ENCODE results near the gene TSPAN9. TPM values are rescaled to one million over a fixed set of nuclear protein-coding genes. Genes with fewer than 3 reads are reported as not detected.

The TSPAN9 gene
- total RNA-seq, 2 donors from 2014 or later = 0.65 to 2.7 TPM

- ATAC-seq (replicated peaks) = peak; percentile 40
- H3K36me3 Mint-ChIP-seq (ENCODE audit: low read depth) = no peaks in the 10 kb centered on the region
- H3K27me3 Mint-ChIP-seq = peaks cover 6% of the 10 kb centered on the region
- H3K4me1 Mint-ChIP-seq = no peaks in the 10 kb centered on the region
- no peak overlapping the region for H3K27ac Mint-ChIP-seq
- H3K9me3 Mint-ChIP-seq = no peaks in the 10 kb centered on the region
- H3K4me3 Mint-ChIP-seq = no peak overlapping the region
Observed at GRCh38 chr12:3225154-3225795, 148.1 kb downstream of the TSPAN9 start.

GRCh38 chr12:3225796-3226180 lies 148.6 kb downstream of the TSPAN9 start:
- peak; percentile 30 for ATAC-seq (replicated peaks)
- H3K27me3 Mint-ChIP-seq = peaks cover 6% of the 10 kb centered on the region
- H3K27ac Mint-ChIP-seq = no peak overlapping the region
- H3K36me3 Mint-ChIP-seq (ENCODE audit: low read depth) = no peaks in the 10 kb centered on the region
- no peaks in the 10 kb centered on the region for H3K4me1 Mint-ChIP-seq
- H3K9me3 Mint-ChIP-seq = no peaks in the 10 kb centered on the region
- no peak overlapping the region for H3K4me3 Mint-ChIP-seq

GRCh38 chr12:3226264-3226663 lies 149.1 kb downstream of the TSPAN9 start:
- H3K4me1 Mint-ChIP-seq = no peaks in the 10 kb centered on the region
- no peaks in the 10 kb centered on the region for H3K9me3 Mint-ChIP-seq
- H3K27ac Mint-ChIP-seq = no peak overlapping the region
- ATAC-seq (replicated peaks) = no peak
- H3K4me3 Mint-ChIP-seq = no peak overlapping the region
- no peaks in the 10 kb centered on the region for H3K36me3 Mint-ChIP-seq (ENCODE audit: low read depth)
- peaks cover 6% of the 10 kb centered on the region for H3K27me3 Mint-ChIP-seq

GRCh38 chr12:3227076-3227975 lies 150.1 kb downstream of the TSPAN9 start:
- Mint-ChIP-seq H3K27ac (no peak overlapping the region), H3K9me3 (no peaks in the 10 kb centered on the region), H3K4me3 (no peak overlapping the region), H3K27me3 (peaks cover 9% of the 10 kb centered on the region), H3K4me1 (no peaks in the 10 kb centered on the region), H3K36me3 (ENCODE audit: low read depth) (no peaks in the 10 kb centered on the region)
- ATAC-seq (replicated peaks) = no peak

- H3K27me3 Mint-ChIP-seq = peaks cover 13% of the 10 kb centered on the region
- no peaks in the 10 kb centered on the region for H3K36me3 Mint-ChIP-seq (ENCODE audit: low read depth)
- no peak for ATAC-seq (replicated peaks)
Observed at GRCh38 chr12:3228552-3228951, 151.4 kb downstream of the TSPAN9 start.

GRCh38 chr12:3229577-3229976 lies 152.4 kb downstream of the TSPAN9 start:
- Mint-ChIP-seq H3K27ac (no peak overlapping the region), H3K9me3 (no peaks in the 10 kb centered on the region), H3K4me3 (no peak overlapping the region), H3K4me1 (no peaks in the 10 kb centered on the region), H3K27me3 (peaks cover 13% of the 10 kb centered on the region), H3K36me3 (ENCODE audit: low read depth) (no peaks in the 10 kb centered on the region)
- no peak for ATAC-seq (replicated peaks)

More at GRCh38 chr12:3228552-3228951, 151.4 kb downstream of the TSPAN9 start:
- Mint-ChIP-seq H3K4me3 (no peak overlapping the region), H3K4me1 (no peaks in the 10 kb centered on the region), H3K9me3 (no peaks in the 10 kb centered on the region), H3K27ac (no peak overlapping the region)

GRCh38 chr12:3230758-3231375 lies 153.7 kb downstream of the TSPAN9 start:
- ATAC-seq (replicated peaks) = no peak

GRCh38 chr12:3231399-3231876 lies 154.3 kb downstream of the TSPAN9 start:
- Mint-ChIP-seq H3K4me1 (no peaks in the 10 kb centered on the region), H3K36me3 (ENCODE audit: low read depth) (no peaks in the 10 kb centered on the region), H3K27me3 (peaks cover 13% of the 10 kb centered on the region), H3K4me3 (no peak overlapping the region), H3K9me3 (no peaks in the 10 kb centered on the region), H3K27ac (no peak overlapping the region)
- ATAC-seq (replicated peaks) = no peak

More at GRCh38 chr12:3230758-3231375, 153.7 kb downstream of the TSPAN9 start:
- H3K27me3 Mint-ChIP-seq = peaks cover 13% of the 10 kb centered on the region
- H3K9me3 Mint-ChIP-seq = no peaks in the 10 kb centered on the region
- no peak overlapping the region for H3K4me3 Mint-ChIP-seq
- no peak overlapping the region for H3K27ac Mint-ChIP-seq
- no peaks in the 10 kb centered on the region for H3K4me1 Mint-ChIP-seq
- no peaks in the 10 kb centered on the region for H3K36me3 Mint-ChIP-seq (ENCODE audit: low read depth)

GRCh38 chr12:3233797-3234196 lies 156.6 kb downstream of the TSPAN9 start:
- H3K4me1 Mint-ChIP-seq = no peaks in the 10 kb centered on the region
- no peaks in the 10 kb centered on the region for H3K36me3 Mint-ChIP-seq (ENCODE audit: low read depth)
- peaks cover 18% of the 10 kb centered on the region for H3K27me3 Mint-ChIP-seq
- H3K9me3 Mint-ChIP-seq = no peaks in the 10 kb centered on the region
- H3K27ac Mint-ChIP-seq = no peak overlapping the region
- H3K4me3 Mint-ChIP-seq = no peak overlapping the region
- no peak for ATAC-seq (replicated peaks)

- peaks cover 19% of the 10 kb centered on the region for H3K27me3 Mint-ChIP-seq
- no peaks in the 10 kb centered on the region for H3K9me3 Mint-ChIP-seq
- no peaks in the 10 kb centered on the region for H3K36me3 Mint-ChIP-seq (ENCODE audit: low read depth)
- no peak overlapping the region for H3K27ac Mint-ChIP-seq
- ATAC-seq (replicated peaks) = peak; percentile 75
- H3K4me3 Mint-ChIP-seq = no peak overlapping the region
- no peaks in the 10 kb centered on the region for H3K4me1 Mint-ChIP-seq
Observed at GRCh38 chr12:3236345-3237187, 159.4 kb downstream of the TSPAN9 start.

- Mint-ChIP-seq H3K4me3 (no peak overlapping the region), H3K9me3 (no peaks in the 10 kb centered on the region), H3K27me3 (peaks cover 15% of the 10 kb centered on the region), H3K4me1 (no peaks in the 10 kb centered on the region), H3K27ac (no peak overlapping the region), H3K36me3 (ENCODE audit: low read depth) (no peaks in the 10 kb centered on the region)
- ATAC-seq (replicated peaks) = no peak
Observed at GRCh38 chr12:3238196-3238595, 161.0 kb downstream of the TSPAN9 start.

GRCh38 chr12:3241621-3242020 lies 164.4 kb downstream of the TSPAN9 start:
- Mint-ChIP-seq H3K4me1 (no peaks in the 10 kb centered on the region), H3K9me3 (no peaks in the 10 kb centered on the region), H3K27me3 (peaks cover 9% of the 10 kb centered on the region), H3K36me3 (ENCODE audit: low read depth) (no peaks in the 10 kb centered on the region), H3K4me3 (no peak overlapping the region), H3K27ac (no peak overlapping the region)
- ATAC-seq (replicated peaks) = no peak

- ATAC-seq (replicated peaks) = no peak
- H3K4me1 Mint-ChIP-seq = no peaks in the 10 kb centered on the region
- H3K9me3 Mint-ChIP-seq = no peaks in the 10 kb centered on the region
- no peaks in the 10 kb centered on the region for H3K36me3 Mint-ChIP-seq (ENCODE audit: low read depth)
- H3K4me3 Mint-ChIP-seq = no peak overlapping the region
- H3K27me3 Mint-ChIP-seq = peaks cover 9% of the 10 kb centered on the region
- no peak overlapping the region for H3K27ac Mint-ChIP-seq
Observed at GRCh38 chr12:3242199-3242863, 165.2 kb downstream of the TSPAN9 start.

Measured in activated T-helper 17 cell treated with anti-CD3 and anti-CD28 coated beads, Interleukin-2, amount 50 U/mL, for 72 hours (primary cell).